AG09319 (cell line): ENCODE results near the gene NEURL3.

ENCODE experiments used
- DNase-seq: peaks from one replicate; pipeline ENCODE4 v3.0.0-alpha.2; 2010; ENCODE audit warnings: low read depth; ENCODE audit errors: extremely low read depth
- TF ChIP-seq, protein P1 (sequence below): IDR thresholded peaks from 2 replicates; pipeline ENCODE4 v1.5.1; 2011; ENCODE audit warnings: low read depth, mild to moderate bottlenecking, inconsistent platforms, low read length, moderate library complexity

NEURL3 gene

DNA sequence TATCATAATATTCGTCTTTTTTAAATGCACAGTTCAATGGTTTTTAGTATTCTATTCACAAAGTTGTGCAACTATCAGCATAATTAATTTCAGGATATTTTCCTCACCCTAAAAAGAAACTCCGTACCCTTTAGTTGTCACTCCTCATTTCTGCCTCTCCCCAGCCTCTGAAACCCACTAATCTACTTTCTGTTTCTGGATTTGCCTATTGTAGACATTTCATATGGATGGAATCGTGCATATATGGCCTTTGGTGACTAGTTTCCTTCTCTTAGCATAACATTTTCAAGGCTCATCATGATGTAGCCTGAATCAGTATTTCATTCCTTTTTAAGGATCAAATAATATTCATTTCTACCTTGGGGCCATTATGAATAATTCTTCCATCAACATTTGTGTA is 18.5 kb downstream of the NEURL3 start:
- TF ChIP-seq, protein P1, sequence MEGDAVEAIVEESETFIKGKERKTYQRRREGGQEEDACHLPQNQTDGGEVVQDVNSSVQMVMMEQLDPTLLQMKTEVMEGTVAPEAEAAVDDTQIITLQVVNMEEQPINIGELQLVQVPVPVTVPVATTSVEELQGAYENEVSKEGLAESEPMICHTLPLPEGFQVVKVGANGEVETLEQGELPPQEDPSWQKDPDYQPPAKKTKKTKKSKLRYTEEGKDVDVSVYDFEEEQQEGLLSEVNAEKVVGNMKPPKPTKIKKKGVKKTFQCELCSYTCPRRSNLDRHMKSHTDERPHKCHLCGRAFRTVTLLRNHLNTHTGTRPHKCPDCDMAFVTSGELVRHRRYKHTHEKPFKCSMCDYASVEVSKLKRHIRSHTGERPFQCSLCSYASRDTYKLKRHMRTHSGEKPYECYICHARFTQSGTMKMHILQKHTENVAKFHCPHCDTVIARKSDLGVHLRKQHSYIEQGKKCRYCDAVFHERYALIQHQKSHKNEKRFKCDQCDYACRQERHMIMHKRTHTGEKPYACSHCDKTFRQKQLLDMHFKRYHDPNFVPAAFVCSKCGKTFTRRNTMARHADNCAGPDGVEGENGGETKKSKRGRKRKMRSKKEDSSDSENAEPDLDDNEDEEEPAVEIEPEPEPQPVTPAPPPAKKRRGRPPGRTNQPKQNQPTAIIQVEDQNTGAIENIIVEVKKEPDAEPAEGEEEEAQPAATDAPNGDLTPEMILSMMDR = no peak
- no peak for DNase-seq

DNA sequence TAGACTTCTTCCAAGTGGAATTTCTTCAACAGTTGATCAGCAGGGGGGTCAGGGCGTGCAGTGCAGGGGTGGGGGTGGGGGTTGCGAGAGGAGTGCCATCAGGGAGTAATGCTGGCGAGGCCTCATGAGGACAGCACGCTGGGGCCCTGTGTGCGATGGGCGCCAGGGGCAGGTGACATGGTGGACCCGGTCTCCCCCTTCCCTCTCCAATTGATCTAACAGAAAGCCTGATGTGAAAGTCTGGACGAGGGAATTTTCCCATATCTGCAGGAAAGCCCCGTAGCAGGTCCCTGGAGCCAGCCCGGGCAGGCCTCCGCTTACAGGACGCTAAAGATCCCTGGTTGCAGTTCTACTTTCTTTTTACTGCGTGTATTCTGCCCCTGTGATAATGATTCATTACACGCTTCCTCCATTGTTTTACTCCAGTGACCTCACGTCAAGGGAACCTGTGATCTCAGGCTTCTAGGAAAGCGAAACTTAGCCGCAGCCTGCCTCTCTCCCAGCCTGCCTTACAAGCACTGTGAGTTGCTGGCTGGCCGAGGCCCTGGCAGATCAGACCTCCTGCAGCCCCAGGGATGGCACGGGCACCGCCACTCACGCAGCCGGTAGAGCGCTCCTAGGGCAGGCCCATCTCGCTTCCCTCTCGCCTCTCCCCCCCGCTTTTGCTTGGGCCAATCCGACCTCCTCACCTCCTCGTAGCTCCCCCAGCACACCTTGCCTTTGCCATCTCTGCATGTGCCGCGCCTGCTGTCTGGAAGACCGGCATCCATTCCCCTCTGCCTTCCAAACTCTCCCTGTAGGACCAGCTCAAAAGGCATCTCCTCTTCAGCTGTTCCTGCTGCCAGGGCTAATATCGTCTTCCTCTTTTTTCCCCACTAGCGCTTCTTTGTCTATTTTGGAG is 19.2 kb downstream of the NEURL3 start:
- TF ChIP-seq, protein P1 = no peak
- peak; percentile 28 for DNase-seq

DNA sequence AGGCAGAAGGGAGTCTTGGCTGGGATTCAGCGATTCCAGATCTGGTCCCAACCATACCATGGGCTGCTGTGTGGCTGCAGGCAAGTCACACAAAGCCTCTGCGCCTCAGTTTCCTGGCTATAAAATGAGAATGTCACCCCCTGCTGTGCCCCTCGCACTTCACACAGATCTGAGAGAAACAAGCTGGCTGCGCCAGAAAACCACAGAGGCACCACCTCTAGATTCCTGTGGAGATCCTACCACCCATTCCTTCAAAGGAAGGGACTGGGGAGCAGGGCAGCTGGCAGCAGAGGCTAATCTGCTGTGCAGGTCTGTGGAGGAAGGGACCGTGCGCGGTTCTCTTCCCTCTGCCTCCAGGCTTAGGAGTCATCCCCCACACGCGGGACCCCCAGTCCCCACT is 19.8 kb downstream of the NEURL3 start:
- DNase-seq = no peak

DNA sequence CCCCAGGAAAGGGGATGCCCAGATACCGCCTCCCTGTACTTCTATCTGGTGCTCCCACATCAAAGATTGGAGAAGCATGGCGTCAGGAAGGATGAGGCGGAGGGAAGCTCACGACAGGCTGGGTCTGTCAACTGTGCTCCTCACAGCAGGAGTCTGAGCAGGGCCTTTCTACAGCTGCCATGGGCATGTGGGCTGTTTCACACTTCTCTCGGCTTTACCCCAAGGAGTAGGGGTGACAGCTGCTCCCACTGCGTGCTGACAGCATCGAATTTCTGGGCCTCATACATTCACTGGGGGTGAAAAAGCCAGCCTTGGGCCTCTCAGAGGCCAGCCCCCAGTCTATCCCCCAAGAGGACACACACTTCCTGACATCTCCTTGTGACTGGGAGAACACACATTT is 21.1 kb downstream of the NEURL3 start:
- TF ChIP-seq, protein P1 = no peak

More for the DNA sequence above, 19.8 kb downstream of the NEURL3 start:
- TF ChIP-seq, protein P1 = no peak

DNA sequence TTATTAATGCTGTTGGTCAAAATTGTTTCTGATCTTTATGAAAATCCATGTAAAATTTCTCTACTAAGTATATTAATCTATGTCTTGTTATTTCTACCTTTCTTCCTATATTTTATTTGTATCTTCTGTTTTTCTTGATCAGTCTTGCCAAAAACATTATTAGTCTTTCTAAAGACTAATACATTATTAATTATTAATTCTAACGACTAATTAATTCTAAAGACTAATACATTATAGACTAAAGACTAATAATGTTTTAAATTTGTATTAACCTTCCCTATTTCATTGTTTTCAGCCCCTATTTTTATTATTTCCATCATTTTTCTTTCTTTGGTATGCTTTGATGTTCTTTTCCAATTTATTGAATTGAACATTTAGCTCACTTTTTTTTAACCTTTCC is 27.7 kb downstream of the NEURL3 start:
- TF ChIP-seq, protein P1 = no peak
- no peak for DNase-seq

More for the DNA sequence above, 21.1 kb downstream of the NEURL3 start:
- DNase-seq = no peak

DNA sequence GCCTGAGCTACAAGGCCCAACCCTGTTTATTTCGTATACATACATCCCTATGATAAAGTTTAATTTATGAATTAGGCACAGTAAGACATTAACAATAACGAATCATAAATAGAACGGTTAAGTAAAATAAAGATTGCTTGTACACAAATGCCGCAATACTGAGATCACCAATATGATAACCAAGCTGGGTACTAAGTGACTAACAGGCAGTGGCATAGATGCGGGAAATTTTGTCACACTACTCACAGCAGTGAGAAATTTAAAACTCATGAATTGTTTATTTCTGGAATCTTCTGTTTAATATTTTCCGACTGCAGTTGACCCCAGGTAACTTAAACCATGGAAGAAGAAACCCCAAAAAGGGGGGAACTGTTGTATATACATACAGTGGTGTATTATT is 33.4 kb downstream of the NEURL3 start:
- TF ChIP-seq, protein P1 = no peak

DNA sequence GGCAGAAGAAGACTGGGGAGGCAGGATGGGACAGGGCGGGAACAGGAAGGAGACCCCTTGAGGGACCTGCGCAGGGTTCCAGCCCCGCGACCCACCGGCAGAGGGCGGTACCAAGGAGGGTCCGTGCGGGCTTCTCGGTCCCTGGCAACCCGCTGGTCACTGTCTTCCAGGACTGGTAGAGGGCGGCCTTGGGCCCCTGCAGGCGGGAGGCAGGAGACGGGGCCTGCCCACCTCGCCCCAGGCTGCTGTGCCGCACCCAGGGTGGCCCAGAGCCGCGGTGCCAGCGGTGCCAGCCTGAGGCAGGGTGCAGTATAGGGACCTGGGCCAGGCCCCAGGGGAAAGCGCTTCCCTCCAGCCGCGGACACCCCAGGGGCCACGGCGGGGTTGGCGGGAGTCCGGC is 34.5 kb downstream of the NEURL3 start:
- TF ChIP-seq, protein P1 = peak; percentile 49
- no peak for DNase-seq

More for the DNA sequence above, 33.4 kb downstream of the NEURL3 start:
- DNase-seq = no peak
